HL-60 (cell line): ENCODE measurements around the gene SMC4.

Experiments used
- POLR2AphosphoS5 ChIP-seq: IDR thresholded peaks from 2 replicates; pipeline ENCODE4 v1.6.1; 2012; ENCODE audit warnings: low read depth
- TF ChIP-seq, protein P1 (sequence below): IDR thresholded peaks from one replicate; pipeline ENCODE4 v1.5.1; 2011; ENCODE audit warnings: low read length, control low read depth, inconsistent platforms; ENCODE audit not compliant: insufficient read depth

DNA sequence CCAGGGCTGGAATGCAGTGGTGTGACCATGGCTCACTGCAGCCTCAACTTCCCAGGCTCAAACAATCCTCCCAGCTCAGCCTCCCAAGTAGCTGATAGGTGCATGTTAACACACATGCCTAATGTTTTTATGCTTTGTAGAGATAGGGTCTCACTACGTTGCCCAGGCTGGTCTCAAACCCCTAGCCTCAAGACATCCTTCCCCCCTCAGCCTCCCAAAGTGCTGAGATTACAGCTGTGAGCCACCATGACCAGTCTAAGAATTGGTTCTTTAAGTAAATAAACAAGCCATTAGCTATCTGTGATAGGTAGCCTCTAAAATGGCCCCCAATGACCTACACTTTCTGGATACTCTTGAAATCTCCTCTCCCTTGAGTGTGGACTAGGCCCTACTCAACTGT lies 46.4 kb downstream of the SMC4 start:
- TF ChIP-seq, protein P1, sequence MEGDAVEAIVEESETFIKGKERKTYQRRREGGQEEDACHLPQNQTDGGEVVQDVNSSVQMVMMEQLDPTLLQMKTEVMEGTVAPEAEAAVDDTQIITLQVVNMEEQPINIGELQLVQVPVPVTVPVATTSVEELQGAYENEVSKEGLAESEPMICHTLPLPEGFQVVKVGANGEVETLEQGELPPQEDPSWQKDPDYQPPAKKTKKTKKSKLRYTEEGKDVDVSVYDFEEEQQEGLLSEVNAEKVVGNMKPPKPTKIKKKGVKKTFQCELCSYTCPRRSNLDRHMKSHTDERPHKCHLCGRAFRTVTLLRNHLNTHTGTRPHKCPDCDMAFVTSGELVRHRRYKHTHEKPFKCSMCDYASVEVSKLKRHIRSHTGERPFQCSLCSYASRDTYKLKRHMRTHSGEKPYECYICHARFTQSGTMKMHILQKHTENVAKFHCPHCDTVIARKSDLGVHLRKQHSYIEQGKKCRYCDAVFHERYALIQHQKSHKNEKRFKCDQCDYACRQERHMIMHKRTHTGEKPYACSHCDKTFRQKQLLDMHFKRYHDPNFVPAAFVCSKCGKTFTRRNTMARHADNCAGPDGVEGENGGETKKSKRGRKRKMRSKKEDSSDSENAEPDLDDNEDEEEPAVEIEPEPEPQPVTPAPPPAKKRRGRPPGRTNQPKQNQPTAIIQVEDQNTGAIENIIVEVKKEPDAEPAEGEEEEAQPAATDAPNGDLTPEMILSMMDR, result no peak
- no peak for TF ChIP-seq POLR2AphosphoS5
